Right lobe of liver (tissue), 6 donors: ENCODE data around the gene POLR3B. TPM values are rescaled to one million over a fixed set of nuclear protein-coding genes. Genes with fewer than 3 reads are reported as not detected.
A peak's percentile ranks its signal among the peaks of the same experiment; 100 is the strongest.

Source experiments
- ATAC-seq, 4 donors: fragments of 200-7000 bp; cut with Tn5 transposase; one replicate each; pipeline ENCODE4 v1.9.1; 2020; ENCODE audit warnings: mild to moderate bottlenecking in 4 of 4, moderate library complexity in 4 of 4
- DNase-seq, 3 donors: peaks; one replicate each; pipeline ENCODE4 v3.0.0-alpha.2; 2020
- H3K27ac ChIP-seq, 3 donors: fragments of 200-600 bp; one replicate each; pipeline ENCODE4 v1.8.0; 2022
- H3K27me3 ChIP-seq, 2 donors: fragments of 200-600 bp; one replicate each; pipeline ENCODE4 v1.8.0; 2022
- H3K36me3 ChIP-seq, 4 donors: fragments of 200-600 bp; sonication (generic) in 1 of 4; one replicate each; pipeline versions ENCODE4 v1.5.1 to v1.8.0; 2017 to 2022; ENCODE audit warnings: control low read depth in 1 of 4
- H3K4me1 ChIP-seq, 4 donors: fragments of 200-600 bp; sonication (generic) in 1 of 4; one replicate each; pipeline versions ENCODE4 v1.5.1 to v1.8.0; 2017 to 2022; ENCODE audit warnings: control low read depth in 1 of 4
- H3K4me3 ChIP-seq, 3 donors: fragments of 200-600 bp; one replicate each; pipeline ENCODE4 v1.8.0; 2022
- H3K9me3 ChIP-seq, 4 donors: fragments of 200-600 bp; sonication (generic) in 1 of 4; one replicate each; pipeline versions ENCODE4 v1.5.1 to v1.8.0; 2017 to 2022; ENCODE audit warnings: control low read depth in 1 of 4
- CTCF ChIP-seq, 4 donors: fragments of 200-600 bp in 3 of 4; fragments of 450-650 bp in 1 of 4; IDR thresholded peaks; one replicate each; pipeline versions ENCODE4 v1.5.1 to v1.8.0; 2016 to 2022; ENCODE audit warnings: antibody characterized with exemption in 4 of 4, mild to moderate bottlenecking in 2 of 4
- POLR2A ChIP-seq: fragments of 450-650 bp; IDR thresholded peaks from one replicate; pipeline ENCODE4 v1.6.1; 2017; ENCODE audit warnings: antibody characterized with exemption, mild to moderate bottlenecking
- WGBS: methylation state at CpG from one replicate; pipeline ENCODE4 v1.1.6; 2018; ENCODE audit warnings: low coverage, low lambda C conversion rate; ENCODE audit not compliant: insufficient coverage; ENCODE audit errors: missing lambda C conversion rate; 5-methylcytosine and 5-hydroxymethylcytosine counted together
- intact Hi-C, 2 donors: fragments of 100-400 bp; cut with DNase I; formaldehyde crosslinking; loops; one replicate each; pipeline versions ENCODE4 v1.11.2 to v1.14.1; 2022
- total RNA-seq, 6 experiments: library from RNA; depleted of rRNA in 2 of 6; stranded (reverse); fragments of >200 nt in 2 of 6; fragmentation: NEBNext Ultra II Directional in 3 of 6; extraction: Animal tissue kit (Norgen Biotek cat#: 25700) in 3 of 6; gene quantifications; one replicate each; pipeline versions ENCODE4 v1.1.0 to v1.2.4, GENCODE V29; 2016 to 2023
- donor health status: DM: no; HTN: yes; CAD: no.
- donor health status: DM: no; HTN: no; CAD: no.
- donor health status: DM: no; HTN: no; CAD: no.
- donor health status: DM: no; HTN: yes; CAD: no.
- donor health status: DM: no; HTN: yes; CAD: no.

The POLR3B gene
- total RNA-seq, 6 experiments from 2014 or later, result 6.8 to 10.9 (median 8.7) TPM

- TF ChIP-seq CTCF (IDR thresholded peaks at IDR 0.05) (no peak), POLR2A (no peak)
- H3K27me3 ChIP-seq, result no peaks in the 10 kb centered on the region
- ATAC-seq (peak; percentile 3 to 47 (median 31)), DNase-seq (peak in 1 of 3 donors; percentile 69)
- H3K4me3 ChIP-seq, result peak overlapping the region in 2 of 3 donors; percentile 2 to 69
- no peaks in the 10 kb centered on the region for H3K9me3 ChIP-seq
- peaks cover 0 to 41% (median 20%) of the 10 kb centered on the region in 4 donors for H3K4me1 ChIP-seq
- peak overlapping the region; percentile 88 to 96 (median 94) for H3K27ac ChIP-seq
- no peaks in the 10 kb centered on the region for H3K36me3 ChIP-seq
- intact Hi-C loops, result no loop called here
- WGBS, result 26% methylated on average over 7 of the region's 7 CpGs
Observed at GRCh38 chr12:106359646-106360399, 2.3 kb downstream of the POLR3B start.

DNA sequence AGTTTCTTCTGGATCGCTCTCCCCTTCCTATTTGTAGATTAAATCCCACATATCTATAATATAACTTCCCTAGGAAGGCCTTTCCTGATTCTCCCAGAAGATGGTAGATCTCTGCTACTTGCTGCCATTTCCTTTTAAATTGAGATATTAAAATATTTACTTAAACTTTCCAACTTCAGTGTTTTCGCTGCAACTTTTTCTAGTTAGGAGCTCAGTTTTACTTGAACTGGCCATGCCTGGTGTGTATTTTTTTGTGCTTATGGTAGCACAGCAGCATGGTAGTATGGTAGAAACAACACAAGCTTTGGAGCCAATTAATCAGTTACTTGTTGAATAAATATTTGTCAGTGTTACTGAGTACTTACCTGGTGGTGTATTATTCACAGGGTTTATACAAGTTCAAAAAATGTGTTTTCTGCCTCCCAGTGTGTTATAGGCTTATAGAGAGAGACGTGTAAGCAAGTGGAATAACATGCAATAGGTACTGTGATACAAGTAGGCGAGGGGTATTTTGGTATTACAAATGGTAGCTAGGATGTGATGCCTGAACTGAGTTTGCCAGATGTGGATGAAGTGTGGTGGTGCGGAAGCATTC lies 2.9 kb downstream of the POLR3B start:
- no peaks in the 10 kb centered on the region for H3K9me3 ChIP-seq
- peaks cover 0 to 41% (median 20%) of the 10 kb centered on the region in 4 donors for H3K4me1 ChIP-seq
- peak overlapping the region; percentile 88 to 96 (median 94) for H3K27ac ChIP-seq
- TF ChIP-seq CTCF (IDR thresholded peaks at IDR 0.05), result no peak
- TF ChIP-seq POLR2A, result peak; percentile 40
- DNase-seq, result no peak
- no peaks in the 10 kb centered on the region for H3K27me3 ChIP-seq
- no peaks in the 10 kb centered on the region for H3K36me3 ChIP-seq
- ATAC-seq, result peak; percentile 49 to 62 (median 49)
- H3K4me3 ChIP-seq, result peak overlapping the region in 1 of 3 donors; percentile 9
- intact Hi-C loops, result no loop called here
- WGBS, result 36% methylated on average over 5 of the region's 5 CpGs

GRCh38 chr12:106362971-106363370 lies 5.4 kb downstream of the POLR3B start:
- DNase-seq (no peak), ATAC-seq (no peak)
- WGBS, result 93% methylated on average over 4 of the region's 4 CpGs
- no peaks in the 10 kb centered on the region for H3K27me3 ChIP-seq
- no peaks in the 10 kb centered on the region for H3K9me3 ChIP-seq
- no peak overlapping the region for H3K4me3 ChIP-seq
- no peaks in the 10 kb centered on the region for H3K36me3 ChIP-seq
- intact Hi-C loops, result no loop called here
- TF ChIP-seq CTCF (IDR thresholded peaks at IDR 0.05) (no peak), POLR2A (no peak)
- H3K27ac ChIP-seq, result no peak overlapping the region
- peaks cover 0 to 32% (median 16%) of the 10 kb centered on the region in 4 donors for H3K4me1 ChIP-seq

GRCh38 chr12:106364261-106364660 lies 6.7 kb downstream of the POLR3B start:
- H3K27ac ChIP-seq, result no peak overlapping the region
- ATAC-seq (no peak), DNase-seq (no peak)
- intact Hi-C loops, result no loop called here
- WGBS, result 100% methylated on average over 1 of the region's 4 CpGs
- H3K4me3 ChIP-seq, result no peak overlapping the region
- TF ChIP-seq POLR2A (no peak), CTCF (IDR thresholded peaks at IDR 0.05) (no peak)
- H3K9me3 ChIP-seq, result no peaks in the 10 kb centered on the region
- H3K4me1 ChIP-seq, result peaks cover 0 to 28% (median 11%) of the 10 kb centered on the region in 4 donors
- H3K36me3 ChIP-seq, result peaks cover 0 to 2% (median 0%) of the 10 kb centered on the region in 4 donors
- H3K27me3 ChIP-seq, result no peaks in the 10 kb centered on the region
